ENCODE results near the gene STK17A. TPM values are rescaled to one million over a fixed set of nuclear protein-coding genes. Genes with fewer than 3 reads are reported as not detected.

The STK17A gene
- polyA plus RNA-seq, 1 of the 3 experiments (the other 2 are of a cell fraction) = 47.8 TPM

DNA sequence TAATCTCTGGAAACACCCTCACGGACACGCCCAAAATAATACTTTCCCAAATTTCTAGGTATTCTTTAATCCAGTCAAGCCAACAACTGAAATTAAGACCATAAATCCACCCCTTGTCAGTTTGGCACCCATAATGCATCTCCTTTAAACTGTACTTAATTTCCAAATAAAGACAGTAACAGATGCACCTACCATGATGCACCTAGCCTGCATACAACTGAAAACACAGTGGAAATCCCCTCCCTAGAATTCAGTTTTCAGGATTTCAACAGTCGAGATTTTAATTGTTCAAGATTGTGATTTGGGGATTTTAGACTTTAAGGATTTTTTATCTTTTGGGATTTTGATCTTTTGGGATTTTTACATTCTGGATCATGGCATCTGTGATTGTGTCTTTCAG is 17.1 kb downstream of the STK17A start (continued):
- TF ChIP-seq SIN3A (IDR thresholded peaks at IDR 0.05; ENCODE audit: borderline replicate concordance, low read depth, low read length) = no peak

DNA sequence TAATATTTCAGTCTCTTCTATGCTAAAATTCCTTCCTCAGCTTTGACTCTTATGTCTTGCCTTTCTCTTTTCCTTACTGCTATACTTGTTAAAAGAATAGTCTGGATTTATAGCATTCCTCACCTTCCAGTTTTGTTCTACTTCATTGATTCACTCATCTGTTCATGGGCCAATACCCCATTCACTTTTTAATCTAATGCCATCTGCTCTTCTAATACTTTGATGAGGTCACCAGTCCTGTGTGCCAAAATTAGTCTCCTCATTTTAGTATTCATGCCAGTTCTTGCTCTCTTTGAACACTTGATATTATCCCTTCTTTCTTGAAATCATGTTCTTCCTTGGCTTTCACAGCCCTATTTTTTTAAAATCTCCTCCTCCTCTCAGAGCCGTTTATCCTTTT is 19.3 kb downstream of the STK17A start:
- H3K9me2 ChIP-seq = no peaks in the 10 kb centered on the region
- no peak overlapping the region for H3K4me2 ChIP-seq
- POLR2A ChIA-PET = no interaction called here
- H3K9ac ChIP-seq = no peak overlapping the region
- H3K4me1 ChIP-seq (ENCODE audit: control insufficient read depth in 1 of 2, insufficient read depth in 2 of 2, low read depth in 1 of 2, low read length in 1 of 2) = no peaks in the 10 kb centered on the region; a peak in 1 of 4 replicates
- peaks cover 44% of the 10 kb centered on the region for H3F3A ChIP-seq (replicated peaks; ENCODE audit: insufficient read depth)
- no peak for DNase-seq
- H3K27ac ChIP-seq (ENCODE audit: low read depth in 2 of 2, low read length in 1 of 2) = no peak overlapping the region
- H3K27me3 ChIP-seq (ENCODE audit: insufficient read depth) = no peaks in the 10 kb centered on the region
- H3K79me2 ChIP-seq (ENCODE audit: insufficient read depth) = peaks cover 100% of the 10 kb centered on the region
- 100% methylated on average over 1 of the region's 1 CpG for WGBS (ENCODE audit: low lambda C conversion rate)
- no peak overlapping the region for H3K4me3 ChIP-seq (ENCODE audit: low read depth in 2 of 2, low read length in 1 of 2)
- CTCF ChIA-PET = interaction anchor here (1.5 to 3.4 kb wide), 6 partner anchors 9 to 98 kb away, joined by 3 to 20 read pairs (median 4); partner anchors contain the start of gene STK17A
- TF ChIP-seq, protein P1, sequence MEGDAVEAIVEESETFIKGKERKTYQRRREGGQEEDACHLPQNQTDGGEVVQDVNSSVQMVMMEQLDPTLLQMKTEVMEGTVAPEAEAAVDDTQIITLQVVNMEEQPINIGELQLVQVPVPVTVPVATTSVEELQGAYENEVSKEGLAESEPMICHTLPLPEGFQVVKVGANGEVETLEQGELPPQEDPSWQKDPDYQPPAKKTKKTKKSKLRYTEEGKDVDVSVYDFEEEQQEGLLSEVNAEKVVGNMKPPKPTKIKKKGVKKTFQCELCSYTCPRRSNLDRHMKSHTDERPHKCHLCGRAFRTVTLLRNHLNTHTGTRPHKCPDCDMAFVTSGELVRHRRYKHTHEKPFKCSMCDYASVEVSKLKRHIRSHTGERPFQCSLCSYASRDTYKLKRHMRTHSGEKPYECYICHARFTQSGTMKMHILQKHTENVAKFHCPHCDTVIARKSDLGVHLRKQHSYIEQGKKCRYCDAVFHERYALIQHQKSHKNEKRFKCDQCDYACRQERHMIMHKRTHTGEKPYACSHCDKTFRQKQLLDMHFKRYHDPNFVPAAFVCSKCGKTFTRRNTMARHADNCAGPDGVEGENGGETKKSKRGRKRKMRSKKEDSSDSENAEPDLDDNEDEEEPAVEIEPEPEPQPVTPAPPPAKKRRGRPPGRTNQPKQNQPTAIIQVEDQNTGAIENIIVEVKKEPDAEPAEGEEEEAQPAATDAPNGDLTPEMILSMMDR (IDR thresholded peaks at IDR 0.05) = no peak
- TF ChIP-seq NFIC (IDR thresholded peaks at IDR 0.05; ENCODE audit: borderline replicate concordance) = peak; percentile 22; the same call in 1 of the 2 replicates
- H4K20me1 ChIP-seq (ENCODE audit: insufficient read depth) = peaks cover 98% of the 10 kb centered on the region
- H3K36me3 ChIP-seq (replicated peaks in 1 of 2; ENCODE audit: control insufficient read depth in 1 of 2, insufficient read depth in 2 of 2, low read length in 1 of 2) = peaks cover 75 to 99% of the 10 kb centered on the region in 2 experiments
- 0 out of 2 replicates have a peak, but pooled peaks cover 5% of the 10 kb centered on the region for H3K9me3 ChIP-seq
- no peak overlapping the region for H2AFZ ChIP-seq (ENCODE audit: low read depth)

DNA sequence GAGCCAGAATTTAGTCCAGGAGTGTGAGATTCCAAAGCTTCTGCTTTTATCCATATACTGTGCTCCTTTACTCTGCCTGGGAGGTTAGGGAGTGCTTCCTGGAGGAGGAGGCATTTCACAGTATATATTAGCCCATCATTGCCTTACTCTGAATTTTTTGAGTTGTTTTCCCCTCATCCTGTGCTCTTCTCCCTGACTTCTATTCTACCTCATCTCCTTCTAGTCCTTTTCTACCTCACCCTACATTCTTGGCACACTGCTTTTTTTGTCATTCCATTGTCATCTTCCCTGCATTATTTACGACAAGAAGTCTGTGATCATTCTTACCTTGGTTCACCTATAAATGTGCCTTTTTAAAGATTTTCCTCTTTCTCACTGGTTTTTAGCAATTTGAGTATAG is 21.3 kb downstream of the STK17A start:
- POLR2A ChIA-PET = no interaction called here

DNA sequence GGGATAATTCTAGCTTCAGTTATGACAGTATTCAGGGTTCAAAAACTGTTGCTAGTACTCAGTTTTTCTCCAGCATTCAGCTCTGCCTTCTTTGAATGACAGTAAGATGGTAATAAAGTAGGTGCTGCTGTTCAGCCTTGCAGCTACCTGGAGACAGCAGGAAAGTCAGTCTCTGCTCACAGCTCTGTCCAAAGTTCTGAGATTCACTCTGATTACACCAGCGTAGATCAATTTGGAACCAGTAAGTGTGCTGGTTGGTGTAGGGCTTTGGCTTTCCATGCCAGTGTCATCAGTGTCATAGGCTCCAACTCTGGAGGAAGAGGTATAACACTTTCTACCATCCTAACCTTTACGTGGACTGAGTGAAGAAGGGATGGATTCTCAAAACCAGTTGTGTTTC is 26.2 kb downstream of the STK17A start:
- Histone ChIP-seq H3K27me3 (ENCODE audit: insufficient read depth) (no peaks in the 10 kb centered on the region), H3K79me2 (ENCODE audit: insufficient read depth) (peaks cover 97% of the 10 kb centered on the region), H3K4me3 (ENCODE audit: low read depth in 2 of 2, low read length in 1 of 2) (no peak overlapping the region), H3K9me2 (no peaks in the 10 kb centered on the region), H3K4me1 (ENCODE audit: control insufficient read depth in 1 of 2, insufficient read depth in 2 of 2, low read depth in 1 of 2, low read length in 1 of 2) (peaks cover 6 to 22% of the 10 kb centered on the region in 2 experiments), H3K27ac (ENCODE audit: low read depth in 2 of 2, low read length in 1 of 2) (no peak overlapping the region; a peak in 1 of 4 replicates), H3K9ac (no peak overlapping the region), H3K9me3 (0 out of 2 replicates have a peak, but pooled peaks cover 4% of the 10 kb centered on the region), H3F3A (replicated peaks; ENCODE audit: insufficient read depth) (peaks cover 50% of the 10 kb centered on the region), H2AFZ (ENCODE audit: low read depth) (no peak overlapping the region), H4K20me1 (ENCODE audit: insufficient read depth) (peaks cover 90% of the 10 kb centered on the region), H3K4me2 (no peak overlapping the region), H3K36me3 (replicated peaks in 1 of 2; ENCODE audit: control insufficient read depth in 1 of 2, insufficient read depth in 2 of 2, low read length in 1 of 2) (peaks cover 57 to 84% of the 10 kb centered on the region in 2 experiments)
- POLR2A ChIA-PET = no interaction called here
- 98% methylated on average over 2 of the region's 2 CpGs for WGBS (ENCODE audit: low lambda C conversion rate)
- CTCF ChIA-PET = interaction anchor here (1.0 to 1.4 kb wide), 2 partner anchors 26 to 90 kb away, joined by 3 to 6 read pairs; partner anchors contain the start of gene STK17A
- DNase-seq = no peak
- TF ChIP-seq, protein P2, sequence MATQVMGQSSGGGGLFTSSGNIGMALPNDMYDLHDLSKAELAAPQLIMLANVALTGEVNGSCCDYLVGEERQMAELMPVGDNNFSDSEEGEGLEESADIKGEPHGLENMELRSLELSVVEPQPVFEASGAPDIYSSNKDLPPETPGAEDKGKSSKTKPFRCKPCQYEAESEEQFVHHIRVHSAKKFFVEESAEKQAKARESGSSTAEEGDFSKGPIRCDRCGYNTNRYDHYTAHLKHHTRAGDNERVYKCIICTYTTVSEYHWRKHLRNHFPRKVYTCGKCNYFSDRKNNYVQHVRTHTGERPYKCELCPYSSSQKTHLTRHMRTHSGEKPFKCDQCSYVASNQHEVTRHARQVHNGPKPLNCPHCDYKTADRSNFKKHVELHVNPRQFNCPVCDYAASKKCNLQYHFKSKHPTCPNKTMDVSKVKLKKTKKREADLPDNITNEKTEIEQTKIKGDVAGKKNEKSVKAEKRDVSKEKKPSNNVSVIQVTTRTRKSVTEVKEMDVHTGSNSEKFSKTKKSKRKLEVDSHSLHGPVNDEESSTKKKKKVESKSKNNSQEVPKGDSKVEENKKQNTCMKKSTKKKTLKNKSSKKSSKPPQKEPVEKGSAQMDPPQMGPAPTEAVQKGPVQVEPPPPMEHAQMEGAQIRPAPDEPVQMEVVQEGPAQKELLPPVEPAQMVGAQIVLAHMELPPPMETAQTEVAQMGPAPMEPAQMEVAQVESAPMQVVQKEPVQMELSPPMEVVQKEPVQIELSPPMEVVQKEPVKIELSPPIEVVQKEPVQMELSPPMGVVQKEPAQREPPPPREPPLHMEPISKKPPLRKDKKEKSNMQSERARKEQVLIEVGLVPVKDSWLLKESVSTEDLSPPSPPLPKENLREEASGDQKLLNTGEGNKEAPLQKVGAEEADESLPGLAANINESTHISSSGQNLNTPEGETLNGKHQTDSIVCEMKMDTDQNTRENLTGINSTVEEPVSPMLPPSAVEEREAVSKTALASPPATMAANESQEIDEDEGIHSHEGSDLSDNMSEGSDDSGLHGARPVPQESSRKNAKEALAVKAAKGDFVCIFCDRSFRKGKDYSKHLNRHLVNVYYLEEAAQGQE (IDR thresholded peaks at IDR 0.05; ENCODE audit: low read depth, low read length) = peak; percentile 84; the same call in 1 of the 2 replicates
- no peak for TF ChIP-seq FOXJ3 (CRISPR knock-in tag; IDR thresholded peaks at IDR 0.05)
- 0 out of 2 replicates have a peak, but pooled peaks have one; percentile 4 for TF ChIP-seq POLR2AphosphoS5 (IDR thresholded peaks at IDR 0.05; ENCODE audit: low read depth, low read length)
- TF ChIP-seq NFIC (IDR thresholded peaks at IDR 0.05; ENCODE audit: borderline replicate concordance) = no peak

More for the DNA sequence above, 21.3 kb downstream of the STK17A start:
- peaks cover 49% of the 10 kb centered on the region for H3F3A ChIP-seq (replicated peaks; ENCODE audit: insufficient read depth)
- H2AFZ ChIP-seq (ENCODE audit: low read depth) = no peak overlapping the region
- H3K4me3 ChIP-seq (ENCODE audit: low read depth in 2 of 2, low read length in 1 of 2) = no peak overlapping the region
- no peak for DNase-seq
- H3K36me3 ChIP-seq (replicated peaks in 1 of 2; ENCODE audit: control insufficient read depth in 1 of 2, insufficient read depth in 2 of 2, low read length in 1 of 2) = peaks cover 79 to 99% of the 10 kb centered on the region in 2 experiments
- no peak for TF ChIP-seq FOSL2 (IDR thresholded peaks at IDR 0.05; ENCODE audit: borderline replicate concordance, low read depth)
- no peak for TF ChIP-seq MXI1 (IDR thresholded peaks at IDR 0.05; ENCODE audit: low read depth, low read length)
- TF ChIP-seq NFIC (IDR thresholded peaks at IDR 0.05; ENCODE audit: borderline replicate concordance) = no peak
- TF ChIP-seq RCOR1 (IDR thresholded peaks at IDR 0.05; ENCODE audit: low read length) = no peak
- TF ChIP-seq ELF1 (IDR thresholded peaks at IDR 0.05) = no peak
- TF ChIP-seq TCF12 (IDR thresholded peaks at IDR 0.05) = no peak
- TF ChIP-seq GABPA (IDR thresholded peaks at IDR 0.05; ENCODE audit: low read depth) = no peak
- TF ChIP-seq JUND (IDR thresholded peaks at IDR 0.05) = no peak
- no peak for TF ChIP-seq SMC3 (IDR thresholded peaks at IDR 0.05; ENCODE audit: low read depth, low read length)
- H3K79me2 ChIP-seq (ENCODE audit: insufficient read depth) = peaks cover 100% of the 10 kb centered on the region
- H3K9ac ChIP-seq = no peak overlapping the region
- H4K20me1 ChIP-seq (ENCODE audit: insufficient read depth) = peaks cover 97% of the 10 kb centered on the region
- no peaks in the 10 kb centered on the region for H3K27me3 ChIP-seq (ENCODE audit: insufficient read depth)
- CTCF ChIA-PET = interaction anchor here (0.6 to 4.0 kb wide), 6 partner anchors 10 to 234 kb away, joined by 3 to 28 read pairs (median 8); partner anchors contain the start of gene STK17A
- H3K4me1 ChIP-seq (ENCODE audit: control insufficient read depth in 1 of 2, insufficient read depth in 2 of 2, low read depth in 1 of 2, low read length in 1 of 2) = no peaks in the 10 kb centered on the region; a peak in 1 of 4 replicates
- H3K27ac ChIP-seq (ENCODE audit: low read depth in 2 of 2, low read length in 1 of 2) = no peak overlapping the region
- H3K4me2 ChIP-seq = no peak overlapping the region
- 98% methylated on average over 1 of the region's 1 CpG for WGBS (ENCODE audit: low lambda C conversion rate)
- 0 out of 2 replicates have a peak, but pooled peaks cover 5% of the 10 kb centered on the region for H3K9me3 ChIP-seq
- no peaks in the 10 kb centered on the region for H3K9me2 ChIP-seq
